ENCODE data around the gene CMTM8. TPM values are rescaled to one million over a fixed set of nuclear protein-coding genes. Genes with fewer than 3 reads are reported as not detected.
"Not testable (repeated sequence)": the region's sequence is repeated elsewhere in the genome, so short reads cannot be mapped to it uniquely, and the experiment has no call there.

The CMTM8 gene
- total RNA-seq (10 to 100 TPM in 1 of 9 donors, 1 to 10 TPM in 8; 1.7 to 12.1 (median 3.5) TPM), polyA plus RNA-seq (1 to 10 TPM; 4.8 to 6.4 TPM)
- long read RNA-seq, donor 1, partial matches to known transcripts, result 0 of 4 reads
- long read RNA-seq, donor 1, other reads (novel, unspliced or antisense), result 1 of 4 reads
- long read RNA-seq, donor 2, partial matches to known transcripts, result 0 of 2 reads
- long read RNA-seq, donor 2, other reads (novel, unspliced or antisense), result 1 of 2 reads
- long read RNA-seq, donor 3, transcript CMTM8-201 (4 exons, 1,174 nt), result major isoform, 7 of 7 reads
- long read RNA-seq, donor 3, partial matches to known transcripts, result 0 of 7 reads
- long read RNA-seq, donor 3, other reads (novel, unspliced or antisense), result 0 of 7 reads

GRCh38 chr3:32238453-32239306, at the start of gene CMTM8:
Gene CMTM8 (plus strand): TSS chr3:32238680. CDS start chr3:32238973, 293 bp downstream.
- H3K27ac ChIP-seq, result peak within 1 kb of the TSS; percentile 53 to 92 (median 83)
- H3K9me3 ChIP-seq, result peaks cover 0 to 14% (median 4%) of the 10 kb centered on the region in 12 donors
- peaks cover 0 to 24% (median 8%) of the 10 kb centered on the region in 12 donors for H3K4me1 ChIP-seq
- H3K36me3 ChIP-seq, result no peaks in the 10 kb centered on the region
- DNase-seq, result peak; percentile 52 to 73 (median 61)
- 0 to 2% (median 1%) methylated on average over 19 to 96 of the region's 96 CpGs for WGBS, 4 donors
- no peak for TF ChIP-seq POLR2A (IDR thresholded peaks at IDR 0.05)
- TF ChIP-seq, protein P1, sequence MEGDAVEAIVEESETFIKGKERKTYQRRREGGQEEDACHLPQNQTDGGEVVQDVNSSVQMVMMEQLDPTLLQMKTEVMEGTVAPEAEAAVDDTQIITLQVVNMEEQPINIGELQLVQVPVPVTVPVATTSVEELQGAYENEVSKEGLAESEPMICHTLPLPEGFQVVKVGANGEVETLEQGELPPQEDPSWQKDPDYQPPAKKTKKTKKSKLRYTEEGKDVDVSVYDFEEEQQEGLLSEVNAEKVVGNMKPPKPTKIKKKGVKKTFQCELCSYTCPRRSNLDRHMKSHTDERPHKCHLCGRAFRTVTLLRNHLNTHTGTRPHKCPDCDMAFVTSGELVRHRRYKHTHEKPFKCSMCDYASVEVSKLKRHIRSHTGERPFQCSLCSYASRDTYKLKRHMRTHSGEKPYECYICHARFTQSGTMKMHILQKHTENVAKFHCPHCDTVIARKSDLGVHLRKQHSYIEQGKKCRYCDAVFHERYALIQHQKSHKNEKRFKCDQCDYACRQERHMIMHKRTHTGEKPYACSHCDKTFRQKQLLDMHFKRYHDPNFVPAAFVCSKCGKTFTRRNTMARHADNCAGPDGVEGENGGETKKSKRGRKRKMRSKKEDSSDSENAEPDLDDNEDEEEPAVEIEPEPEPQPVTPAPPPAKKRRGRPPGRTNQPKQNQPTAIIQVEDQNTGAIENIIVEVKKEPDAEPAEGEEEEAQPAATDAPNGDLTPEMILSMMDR (IDR thresholded peaks at IDR 0.05), result no peak
- ATAC-seq, result peak; percentile 27 to 87 (median 80)
- peak within 1 kb of the TSS; percentile 50 to 95 (median 72) for H3K4me3 ChIP-seq
- intact Hi-C loops (cut with DNase I), result loop anchor here in 6 of 10 donors (2.0 to 5.0 kb wide), 7 partner anchors 36 to 61 kb away; no protein-coding TSS in a partner anchor
- peaks cover 0 to 14% (median 0%) of the 10 kb centered on the region in 9 donors for H3K27me3 ChIP-seq

- ATAC-seq, result no peak
- no peak for DNase-seq
- no peak for TF ChIP-seq POLR2A (IDR thresholded peaks at IDR 0.05)
- TF ChIP-seq, protein P1 (IDR thresholded peaks at IDR 0.05), result no peak
- H3K27me3 ChIP-seq, result no peaks in the 10 kb centered on the region
- peaks cover 0 to 5% (median 0%) of the 10 kb centered on the region in 12 donors for H3K4me1 ChIP-seq
- H3K9me3 ChIP-seq, result no peaks in the 10 kb centered on the region
- intact Hi-C loops (cut with DNase I), result loop anchor here in 3 of 10 donors (5.0 to 10.0 kb wide), 3 partner anchors 43 to 105 kb away; partner anchors contain the start of gene CMTM8 (in 1 of the 3)
- no peaks in the 10 kb centered on the region for H3K36me3 ChIP-seq
- no peak overlapping the region for H3K27ac ChIP-seq
- WGBS, 4 donors, result 50 to 83% (median 61%) methylated on average over 3 of the region's 3 CpGs
- H3K4me3 ChIP-seq, result no peak overlapping the region
These were observed 48.8 kb upstream of the CMTM8 start for GRCh38 chr3:32189693-32190092.

- DNase-seq; ATAC-seq; H3K4me1 ChIP-seq; intact Hi-C loops (cut with DNase I); H3K36me3 ChIP-seq; H3K27ac ChIP-seq; H3K27me3 ChIP-seq; H3K4me3 ChIP-seq; H3K9me3 ChIP-seq: not testable (repeated sequence)
- 66 to 92% (median 74%) methylated on average over 6 of the region's 6 CpGs for WGBS, 4 donors
These were observed 47.9 kb upstream of the CMTM8 start for GRCh38 chr3:32190556-32190955.

DNA sequence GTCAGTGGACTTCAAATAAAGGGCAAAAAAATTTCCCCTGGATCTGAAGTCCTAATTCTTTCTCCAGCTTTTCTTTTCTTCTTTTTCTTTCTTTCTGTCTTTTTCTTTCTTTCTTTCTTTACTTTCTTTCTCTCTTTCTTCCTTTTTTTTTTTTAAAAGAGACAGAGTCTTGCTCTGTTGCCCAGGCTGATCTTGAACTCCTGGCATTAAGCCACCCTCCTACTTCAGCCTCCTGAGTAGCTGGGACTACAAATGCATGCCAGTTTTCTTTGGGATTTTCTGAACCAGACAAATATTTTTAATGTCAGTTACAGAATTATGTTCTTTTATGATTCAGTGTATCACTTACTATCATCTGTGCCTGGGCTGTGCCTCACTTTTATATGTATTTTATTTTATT, 45.4 kb upstream of the CMTM8 start:
- Histone ChIP-seq H3K4me1 (peaks cover 0 to 11% (median 2%) of the 10 kb centered on the region in 12 donors), H3K9me3 (no peaks in the 10 kb centered on the region), H3K36me3 (no peaks in the 10 kb centered on the region), H3K4me3 (no peak overlapping the region), H3K27ac (no peak overlapping the region), H3K27me3 (no peaks in the 10 kb centered on the region)
- ATAC-seq, result no peak
- no peak for DNase-seq
- intact Hi-C loops (cut with DNase I), result no loop called here
- no peak for TF ChIP-seq POLR2A (IDR thresholded peaks at IDR 0.05)
- TF ChIP-seq, protein P1 (IDR thresholded peaks at IDR 0.05), result no peak
